GM18502 (cell line): ENCODE measurements around the gene FAM241B.

ENCODE experiments used
- ATAC-seq: cut with Tn5 transposase; IDR thresholded peaks from one replicate; pipeline ENCODE4 v1.9.1; 2021; ENCODE audit warnings: mild to moderate bottlenecking; ENCODE audit not compliant: unreplicated experiment, poor library complexity

Gene FAM241B

DNA sequence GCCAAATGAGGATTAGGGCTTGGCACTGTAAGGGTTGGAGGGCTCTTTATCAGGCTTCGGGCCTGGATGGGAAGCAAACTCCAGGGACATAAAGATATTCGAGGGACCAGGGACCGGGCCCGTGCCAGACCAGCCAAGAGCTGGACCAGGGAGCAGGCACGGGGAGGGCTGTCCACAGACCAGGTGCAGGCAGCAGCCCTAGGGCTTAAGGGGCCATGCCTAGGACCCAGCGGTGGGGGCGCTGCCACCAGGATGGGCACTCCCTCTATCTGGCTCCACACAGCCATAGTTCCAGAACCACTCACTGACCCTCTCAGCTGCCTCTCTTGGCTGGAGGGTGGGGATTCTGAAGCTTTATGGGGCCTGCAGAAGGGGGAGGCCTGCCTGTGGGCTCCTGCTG, 32.9 kb downstream of the FAM241B start:
- no peak for ATAC-seq

DNA sequence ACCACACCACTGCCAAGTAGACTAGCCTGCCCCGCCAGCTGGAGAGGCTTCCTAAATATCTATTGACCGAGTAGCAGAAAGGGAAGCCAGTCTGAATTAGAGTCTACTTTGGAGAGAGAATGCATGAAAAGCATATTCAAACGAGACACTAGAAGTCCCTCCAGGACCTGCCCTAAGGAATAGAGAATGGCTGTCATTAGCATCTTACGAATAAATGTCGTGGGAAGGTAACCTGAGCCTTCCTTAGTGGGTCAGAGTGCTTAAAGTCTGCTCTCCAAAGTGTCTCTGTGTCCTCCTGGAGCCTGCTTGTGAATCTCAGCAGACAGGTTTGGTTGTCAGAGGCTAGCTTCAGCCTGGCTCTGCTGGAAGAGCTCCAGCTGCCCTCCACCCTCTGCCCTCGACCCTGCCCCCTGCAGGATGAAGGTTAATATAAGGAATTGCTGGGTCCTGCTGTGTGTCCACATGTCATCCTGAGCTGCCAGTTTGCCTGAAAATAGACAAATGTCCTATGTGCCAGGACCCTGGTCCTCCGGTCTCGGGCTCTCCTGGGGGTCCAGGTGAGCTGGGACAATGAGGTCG, 33.4 kb downstream of the FAM241B start:
- ATAC-seq, result no peak

DNA sequence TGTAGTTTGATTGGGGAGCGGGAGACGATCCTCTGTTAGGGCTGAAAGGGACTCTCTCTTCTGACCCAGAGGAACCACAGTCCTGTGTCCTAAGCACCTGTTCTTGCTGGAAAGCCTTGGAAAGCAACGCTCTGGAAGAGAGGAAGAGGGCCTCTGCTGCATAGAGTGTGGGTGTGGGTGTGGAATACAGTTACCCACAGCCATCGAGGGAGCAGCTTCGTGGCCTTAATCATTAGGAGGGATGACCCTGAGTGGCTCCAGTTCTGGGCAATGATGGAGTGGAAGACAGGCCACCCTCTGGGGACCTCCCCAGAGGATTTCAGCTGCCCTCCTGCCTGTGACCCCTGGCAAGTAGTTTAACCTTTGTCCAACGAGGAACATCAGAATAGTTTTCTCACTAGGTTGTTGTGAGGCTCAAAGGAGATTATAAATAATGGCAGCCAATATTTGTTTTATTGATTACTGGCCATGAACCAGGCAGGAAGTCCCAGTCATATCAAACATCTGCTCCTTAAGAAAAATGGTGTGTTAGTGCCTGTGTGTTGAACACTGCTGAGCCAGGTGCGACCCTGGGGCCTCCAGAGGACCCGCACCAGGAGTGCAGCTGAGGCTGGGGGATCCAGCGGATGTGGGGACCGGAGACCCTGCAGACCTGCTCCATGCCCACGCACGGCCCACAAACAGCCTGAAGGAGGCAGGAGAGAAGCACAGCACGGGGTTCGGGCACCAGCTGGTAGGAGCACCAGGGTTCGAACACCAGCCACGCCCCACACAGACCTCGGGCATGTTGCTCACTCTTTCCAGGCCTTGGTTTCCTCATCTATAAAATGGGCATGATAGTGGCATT, 35.6 kb downstream of the FAM241B start:
- no peak for ATAC-seq

DNA sequence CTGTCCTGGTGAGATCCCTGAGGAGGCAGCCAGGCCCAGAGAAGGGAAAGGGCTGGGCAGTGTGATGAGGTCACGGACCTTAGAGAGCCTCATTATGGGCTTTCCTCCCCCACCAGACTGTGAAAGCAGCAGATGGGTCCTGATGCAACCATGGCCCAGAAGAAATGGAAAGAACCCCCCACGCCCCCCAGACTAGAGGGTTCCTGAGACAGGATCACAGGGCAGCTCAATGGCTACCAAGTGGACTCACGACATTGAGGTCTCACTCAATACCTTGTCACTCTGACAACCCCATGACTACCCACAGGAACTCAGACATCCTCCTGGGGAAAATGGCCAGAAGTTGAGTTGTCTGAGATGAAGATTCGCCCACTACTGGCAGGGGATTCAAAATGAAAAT, 36.7 kb downstream of the FAM241B start:
- no peak for ATAC-seq

DNA sequence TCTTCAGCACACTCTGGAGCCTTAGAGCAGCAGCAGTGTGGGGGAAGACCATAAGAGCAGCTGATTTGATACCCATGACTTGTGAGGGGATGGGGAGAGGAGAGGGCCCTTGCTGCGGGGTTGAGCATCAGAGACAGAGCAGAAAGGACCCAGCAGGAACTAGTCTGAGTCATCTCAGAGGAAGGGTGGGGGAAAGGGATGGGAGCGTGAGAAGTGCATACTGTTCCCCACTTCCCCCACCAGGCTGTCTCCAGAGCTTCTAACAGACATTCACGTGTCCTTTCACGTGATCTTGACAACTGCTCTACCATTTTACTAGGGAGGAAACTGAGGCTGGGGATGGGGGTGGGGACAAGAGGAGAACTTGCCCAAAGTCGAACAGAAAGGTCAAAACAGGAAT, 38.7 kb downstream of the FAM241B start:
- no peak for ATAC-seq

DNA sequence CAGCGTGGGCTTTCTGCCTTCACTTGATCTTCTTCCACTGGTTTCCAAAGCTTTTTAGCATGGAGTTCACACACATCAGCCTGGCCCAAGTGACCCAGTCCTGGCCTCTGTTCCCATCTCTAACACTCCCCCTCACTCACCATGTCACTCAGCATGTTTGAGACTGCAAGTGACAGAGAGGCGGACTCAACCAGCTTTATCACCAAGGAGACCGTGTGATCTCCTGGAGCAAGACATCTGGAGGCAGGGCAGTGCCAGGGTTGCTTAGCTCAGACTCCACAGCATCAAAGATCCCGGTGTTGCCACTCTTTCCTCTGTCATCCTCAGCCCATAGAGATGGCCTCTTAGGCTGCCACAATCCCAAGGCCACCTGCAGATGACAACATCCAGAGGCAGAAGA, 39.4 kb downstream of the FAM241B start:
- ATAC-seq, result no peak

DNA sequence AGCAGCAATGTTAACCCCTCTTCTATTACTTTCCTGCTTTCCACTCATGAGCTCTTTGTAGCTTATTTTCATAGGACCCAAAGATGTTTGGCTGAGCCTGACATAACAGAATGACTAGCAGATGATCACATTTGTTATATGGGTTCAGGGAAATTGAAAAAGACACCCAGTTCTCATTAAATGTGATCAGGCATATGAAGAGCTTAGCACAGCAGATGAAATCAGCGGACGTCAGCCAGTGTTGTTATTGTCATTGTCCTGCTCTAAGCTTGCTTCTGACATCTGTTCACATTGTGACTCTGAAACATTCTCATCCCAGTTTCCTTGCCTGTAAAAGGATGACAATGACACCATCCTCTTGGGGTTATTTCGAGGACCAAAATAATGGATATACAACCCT, 43.5 kb downstream of the FAM241B start:
- no peak for ATAC-seq

DNA sequence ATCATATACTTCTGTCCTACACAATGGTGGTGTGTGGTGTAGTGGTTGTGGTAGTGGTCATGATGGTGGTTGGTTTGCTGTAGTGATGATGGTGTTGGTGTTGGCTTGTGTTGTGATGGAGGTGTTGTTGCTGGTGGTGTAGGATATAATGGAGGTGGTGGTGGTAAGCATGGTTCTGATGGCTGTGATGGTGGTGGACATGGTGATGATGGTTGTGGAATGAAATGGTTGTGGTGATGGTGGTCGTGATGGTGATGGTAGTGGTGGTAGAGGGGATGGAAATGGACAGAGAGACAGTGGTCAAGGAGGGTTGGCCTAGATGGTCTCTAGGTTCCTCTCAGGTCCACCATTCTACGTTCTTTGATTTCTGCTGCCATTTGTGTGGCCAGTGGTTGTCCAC, 44.7 kb downstream of the FAM241B start:
- no peak for ATAC-seq

DNA sequence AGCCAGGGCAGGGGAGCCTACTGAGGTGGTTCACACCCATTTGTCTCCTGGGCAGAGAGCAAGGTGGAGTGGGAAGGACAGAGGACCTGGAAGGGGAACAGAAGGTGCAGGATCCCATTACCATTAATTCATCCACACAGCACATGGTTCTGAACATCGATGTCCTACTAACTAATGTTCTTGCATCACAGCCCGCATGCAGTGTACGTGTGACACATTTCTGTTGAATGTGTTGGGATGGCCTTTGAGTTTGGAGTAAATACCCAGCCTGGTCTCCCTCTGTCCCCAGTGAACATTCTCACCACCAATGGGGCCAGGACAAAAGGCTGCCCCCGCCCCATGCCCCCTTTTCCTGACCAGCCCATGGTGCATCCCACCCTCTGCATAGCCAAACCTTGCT, 46.3 kb downstream of the FAM241B start:
- ATAC-seq, result no peak

DNA sequence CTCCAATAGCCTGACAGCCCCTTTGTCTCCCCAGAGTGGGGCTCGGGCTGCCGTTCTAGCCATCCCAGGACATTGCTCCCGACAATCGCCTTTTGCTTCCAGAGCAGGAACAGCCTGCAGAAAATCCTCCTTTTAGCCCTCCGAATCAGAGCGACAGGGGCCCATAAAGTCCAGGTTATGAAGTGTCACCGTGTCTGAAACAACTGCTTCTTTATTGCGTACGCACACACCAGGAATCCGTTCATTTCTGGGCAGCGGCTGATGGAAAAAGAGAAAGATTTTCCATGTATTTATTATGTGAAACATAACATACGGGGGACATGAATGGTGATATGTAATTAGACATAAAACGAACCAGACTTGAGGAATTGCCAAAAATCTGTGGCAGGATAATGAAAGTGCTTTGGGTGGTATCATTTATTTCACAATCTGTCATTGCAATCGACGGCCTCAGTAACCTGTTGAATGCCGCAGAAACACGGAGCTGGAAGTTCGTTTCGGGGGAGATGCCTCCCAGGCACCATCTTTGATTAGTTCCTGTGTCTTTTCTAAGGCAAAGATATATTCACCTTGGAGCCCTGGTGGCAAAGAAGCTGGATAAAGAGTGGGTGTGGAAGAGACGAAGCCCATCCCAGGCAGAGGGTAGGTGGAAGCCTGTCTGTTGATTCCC, 48.1 kb downstream of the FAM241B start:
- no peak for ATAC-seq

DNA sequence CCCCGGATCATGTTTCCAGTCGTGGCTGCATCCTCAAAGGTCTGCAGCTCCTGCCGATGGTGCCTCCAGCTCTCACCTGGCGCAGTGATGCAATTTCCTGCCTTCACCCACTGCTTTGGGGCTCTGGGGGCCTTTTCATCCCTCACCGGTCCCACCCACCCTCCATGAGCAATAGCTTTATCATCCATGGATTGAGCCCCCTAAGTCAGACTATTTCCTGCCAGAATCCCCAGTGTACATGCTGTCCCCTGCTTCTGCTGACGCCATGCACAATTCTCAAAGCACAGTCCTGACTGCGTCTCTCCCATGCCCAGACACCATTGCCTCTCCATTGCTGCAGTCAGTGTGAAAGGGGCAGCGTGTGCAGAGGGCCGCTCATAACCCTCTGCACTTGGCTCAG, 49.7 kb downstream of the FAM241B start:
- ATAC-seq, result no peak

DNA sequence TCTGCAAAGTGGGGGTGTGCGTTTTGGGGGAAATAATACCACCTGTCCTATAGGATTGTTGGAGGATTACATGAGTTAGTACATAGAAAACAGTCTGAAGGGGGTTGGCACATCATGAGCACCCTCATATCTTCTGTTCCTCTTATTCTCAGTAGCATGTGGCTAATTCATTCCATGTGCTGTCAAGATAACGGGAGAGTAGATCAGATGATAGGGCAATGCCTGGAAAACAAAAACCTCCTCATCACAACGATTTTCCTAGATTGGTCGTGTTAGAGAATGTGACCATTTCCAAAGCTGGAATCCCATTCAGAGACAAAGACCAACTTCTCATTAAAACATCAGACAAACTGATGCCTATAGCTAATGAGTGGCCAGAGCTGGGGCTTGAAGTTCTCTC, 50.6 kb downstream of the FAM241B start:
- ATAC-seq, result no peak

DNA sequence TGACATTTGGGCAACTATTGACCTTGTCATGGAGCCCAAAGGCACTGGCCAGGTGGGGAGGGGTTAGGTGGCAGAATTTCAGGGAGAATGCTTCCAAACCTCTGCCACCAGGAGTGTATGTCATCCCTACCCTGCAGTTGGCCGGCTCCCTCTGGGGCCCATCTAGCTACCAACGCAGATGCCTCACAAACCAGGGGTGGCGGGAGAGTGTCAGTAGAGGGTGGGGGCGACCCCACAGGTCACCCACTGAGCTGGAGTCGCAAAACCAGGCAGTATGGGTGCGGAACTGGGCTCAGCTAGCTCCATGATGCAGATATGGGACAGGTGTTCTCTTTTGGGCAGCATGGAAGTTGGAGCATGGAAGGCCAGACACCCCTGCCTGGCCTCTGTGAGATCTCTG, 51.4 kb downstream of the FAM241B start:
- no peak for ATAC-seq

DNA sequence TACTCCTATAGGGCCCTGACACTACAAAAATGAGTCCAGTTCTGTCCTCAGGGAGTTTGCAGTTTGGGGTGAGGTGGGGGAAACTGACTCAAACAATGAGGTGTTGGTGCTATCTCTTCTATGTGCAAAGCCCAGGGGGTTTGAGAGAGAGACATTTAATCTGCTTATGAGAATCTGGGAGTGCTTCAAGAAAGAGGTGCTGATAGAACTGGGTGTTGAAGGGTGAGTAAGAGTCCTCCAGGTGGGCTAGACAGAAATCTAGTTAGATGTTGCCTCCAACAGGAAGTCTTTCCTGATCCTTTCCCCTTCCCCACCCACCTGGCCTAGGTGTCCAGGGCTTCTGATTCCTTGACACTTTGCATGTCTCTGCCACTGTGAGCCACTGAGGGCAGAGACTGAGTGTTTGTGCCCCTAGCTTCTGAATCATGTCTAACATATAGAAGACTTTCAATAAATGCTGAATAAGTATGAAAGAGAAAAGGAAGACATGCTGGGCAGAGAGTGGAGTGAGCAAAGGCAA, 53.0 kb downstream of the FAM241B start:
- ATAC-seq, result no peak
